NCI-H1092 (cell line): ENCODE results near the gene CDK4.

Experiments used
- DNase-seq: peaks from one replicate; lab custom pipeline; 2025; lab: John Stamatoyannopoulos, UW

CDK4 gene

GRCh38 chr12:57738661-57739237, 13.4 kb downstream of the CDK4 start, which contains the start of gene AGAP2:
TSS of gene AGAP2 (minus strand) at chr12:57738742. CDS start at chr12:57738246, 496 bp downstream.
- DNase-seq, result no peak

DNA sequence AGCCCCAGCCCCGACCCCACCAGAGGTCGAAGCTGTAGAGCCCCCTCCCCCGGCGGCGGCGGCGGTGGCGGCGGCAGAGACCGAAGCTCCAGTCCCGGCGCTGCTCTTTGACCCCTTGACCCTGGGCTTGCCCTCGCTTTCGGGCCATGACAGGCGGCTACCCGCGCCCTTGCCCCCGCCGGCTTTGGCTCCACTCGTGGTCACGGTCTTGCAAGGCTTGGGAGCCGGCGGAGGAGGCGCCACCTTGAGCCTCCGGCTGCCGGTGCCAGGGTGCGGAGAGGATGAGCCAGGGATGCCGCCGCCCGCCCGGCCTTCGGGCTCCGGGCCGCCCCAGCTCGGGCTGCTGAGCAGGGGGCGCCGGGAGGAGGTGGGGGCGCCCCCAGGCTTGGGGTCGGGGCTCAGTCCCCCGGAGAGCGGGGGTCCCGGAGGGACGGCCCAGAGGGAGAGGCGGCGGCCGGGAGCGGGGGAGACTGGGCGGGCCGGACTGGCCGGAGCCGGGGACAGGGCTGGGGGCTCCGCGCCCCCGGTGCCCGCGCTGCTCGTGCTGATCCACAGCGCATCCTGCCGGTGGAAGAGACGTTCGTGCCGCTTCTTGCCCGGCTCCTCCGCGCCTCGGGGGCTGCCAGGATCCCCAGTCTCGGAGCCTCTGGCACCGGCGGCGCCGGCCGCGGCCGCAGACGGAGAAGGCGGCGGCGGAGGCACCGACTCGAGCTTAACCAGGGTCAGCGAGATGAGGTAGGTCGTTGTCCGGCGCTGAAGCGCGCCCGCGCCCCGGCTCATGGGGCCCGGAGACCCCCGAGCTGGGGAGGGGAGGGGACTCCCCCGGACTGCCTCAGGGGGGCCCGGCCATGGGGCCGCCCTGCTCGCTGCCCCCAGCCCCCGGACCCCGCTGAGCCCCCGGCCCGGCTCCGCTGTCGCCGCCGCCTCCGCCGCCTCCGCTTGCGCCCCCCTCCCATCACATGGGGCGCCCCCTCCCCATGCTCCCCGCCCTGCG, 14.3 kb downstream of the CDK4 start:
- DNase-seq, result no peak

- DNase-seq, result no peak
Measured at GRCh38 chr12:57736741-57737466, 15.2 kb downstream of the CDK4 start.

DNA sequence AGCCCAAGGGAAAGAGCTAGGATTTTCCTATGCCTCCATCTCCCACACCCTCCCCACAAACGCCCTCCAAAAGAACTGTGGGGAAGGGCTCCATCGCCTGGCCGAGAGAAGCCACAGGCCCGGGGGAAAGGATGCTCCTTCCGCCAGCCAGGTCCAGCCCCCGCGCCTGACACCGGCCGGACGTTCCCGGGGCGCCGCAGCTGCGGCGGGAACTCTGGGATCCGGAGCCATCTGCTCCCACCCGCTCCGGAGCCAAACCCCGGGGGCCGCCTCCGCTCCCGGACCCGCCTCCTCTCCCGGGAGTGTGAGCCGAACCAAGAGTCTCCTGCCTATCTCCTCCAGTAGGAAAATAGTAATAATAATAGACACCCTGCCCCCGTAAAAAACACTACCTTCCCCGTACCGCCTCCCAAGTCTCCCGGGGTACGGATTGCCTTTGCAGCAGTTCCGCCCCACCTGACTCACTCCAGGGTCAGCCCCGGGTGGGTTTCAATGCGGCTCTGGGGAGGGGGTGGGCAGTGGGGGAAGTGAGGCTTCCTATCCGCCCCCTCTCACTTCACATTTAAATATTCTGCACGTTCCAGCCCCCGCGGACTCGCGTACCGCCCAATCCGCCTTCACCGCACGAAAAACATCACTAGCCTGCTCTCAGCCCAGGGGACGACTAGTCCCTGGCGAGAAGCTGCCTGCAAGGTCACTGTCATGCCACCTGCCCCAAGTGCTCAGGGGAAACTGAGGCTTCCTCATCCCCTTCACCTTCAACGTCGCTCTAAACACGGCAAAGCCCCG, 16.0 kb downstream of the CDK4 start:
- no peak for DNase-seq

GRCh38 chr12:57735198-57735855, 16.8 kb downstream of the CDK4 start:
- DNase-seq, result no peak

GRCh38 chr12:57734591-57734990, 17.5 kb downstream of the CDK4 start:
- DNase-seq, result no peak

DNA sequence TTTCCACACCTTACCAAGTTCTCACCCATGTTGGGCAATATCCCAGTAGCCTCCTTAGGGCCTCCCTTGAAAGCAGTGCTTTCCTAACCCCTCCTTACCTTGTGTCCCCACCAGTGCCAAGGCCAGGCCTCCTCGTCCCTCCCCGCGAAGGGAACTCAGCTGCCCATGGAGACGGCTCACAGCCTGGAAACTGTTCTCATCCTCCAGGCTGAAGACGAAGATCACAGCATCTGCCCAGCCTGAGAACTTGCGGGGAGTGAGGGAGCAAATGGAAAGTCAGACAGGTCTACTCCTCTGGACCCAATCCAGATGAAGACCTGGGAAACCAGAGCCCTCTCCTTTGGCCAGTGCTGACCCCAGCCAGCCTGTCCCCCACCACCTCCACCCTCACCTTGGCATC, 18.2 kb downstream of the CDK4 start:
- DNase-seq, result no peak

- DNase-seq, result no peak
Measured at GRCh38 chr12:57732726-57733593, 19.1 kb downstream of the CDK4 start.

DNA sequence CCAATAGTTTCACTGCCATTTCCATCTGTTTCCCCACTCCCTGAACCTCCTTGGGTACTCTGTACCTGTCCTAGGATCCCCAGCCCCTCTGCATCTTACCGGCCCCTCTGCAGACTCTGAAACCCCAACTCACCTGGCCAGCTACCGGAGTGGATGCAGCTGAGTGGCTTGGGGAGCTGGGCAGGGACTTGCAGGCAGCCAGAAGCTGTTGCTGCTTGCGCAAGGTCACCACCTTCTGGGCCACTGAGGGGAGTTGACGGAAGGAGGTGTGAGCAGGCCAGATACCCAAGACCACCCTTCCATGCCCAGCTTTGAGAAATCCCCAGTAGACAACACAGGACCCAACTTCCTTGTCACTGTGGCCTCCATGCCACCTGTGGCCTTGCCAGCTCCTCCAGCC, 19.8 kb downstream of the CDK4 start:
- no peak for DNase-seq

GRCh38 chr12:57731411-57732080, 20.6 kb downstream of the CDK4 start:
- DNase-seq, result no peak

GRCh38 chr12:57730336-57731067, 21.6 kb downstream of the CDK4 start:
- no peak for DNase-seq

GRCh38 chr12:57729321-57729844, 22.7 kb downstream of the CDK4 start:
- no peak for DNase-seq

GRCh38 chr12:57727758-57728395, 24.2 kb downstream of the CDK4 start:
- no peak for DNase-seq

DNA sequence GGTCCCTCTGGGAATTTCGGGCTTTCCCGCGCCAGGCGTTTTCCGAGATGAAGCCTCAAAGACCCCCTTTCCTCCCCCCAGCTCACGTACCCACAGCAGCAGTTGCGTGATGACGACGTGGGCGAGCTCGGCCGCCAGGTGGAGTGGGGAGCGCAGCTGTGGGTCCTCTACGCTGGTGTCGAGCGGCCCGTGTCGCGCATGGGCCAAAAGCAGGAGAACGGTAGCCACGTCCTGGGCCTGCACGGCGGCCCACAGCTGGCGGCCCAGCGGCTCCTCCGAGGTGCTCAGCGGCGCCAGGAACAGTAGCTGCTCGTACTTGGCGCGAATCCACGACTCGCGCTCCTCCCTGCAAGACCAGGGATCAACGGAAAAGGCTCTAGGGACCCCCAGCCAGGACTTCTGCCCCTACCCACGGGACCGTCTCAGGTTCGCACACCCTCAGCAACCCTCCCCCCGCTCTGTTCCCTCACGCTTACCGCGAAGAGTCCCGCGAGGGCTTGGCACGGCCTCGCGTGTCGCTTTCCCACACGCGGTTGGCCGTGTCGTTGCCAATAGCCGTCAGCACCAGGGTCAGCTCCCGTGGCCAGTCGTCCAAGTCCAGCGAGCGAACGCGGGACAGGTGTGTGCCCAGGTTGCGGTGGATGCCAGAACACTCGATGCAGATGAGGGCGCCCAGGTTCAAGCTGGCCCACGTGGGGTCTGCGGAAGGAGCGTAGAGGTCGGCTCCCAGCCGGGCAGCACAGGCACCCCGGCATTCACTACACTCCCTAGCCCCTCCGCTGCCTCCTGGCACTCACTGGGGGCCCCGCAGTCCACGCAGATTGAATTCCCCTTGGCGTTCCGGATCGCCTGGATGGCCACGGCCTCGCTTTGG, 25.0 kb downstream of the CDK4 start:
- DNase-seq, result no peak

DNA sequence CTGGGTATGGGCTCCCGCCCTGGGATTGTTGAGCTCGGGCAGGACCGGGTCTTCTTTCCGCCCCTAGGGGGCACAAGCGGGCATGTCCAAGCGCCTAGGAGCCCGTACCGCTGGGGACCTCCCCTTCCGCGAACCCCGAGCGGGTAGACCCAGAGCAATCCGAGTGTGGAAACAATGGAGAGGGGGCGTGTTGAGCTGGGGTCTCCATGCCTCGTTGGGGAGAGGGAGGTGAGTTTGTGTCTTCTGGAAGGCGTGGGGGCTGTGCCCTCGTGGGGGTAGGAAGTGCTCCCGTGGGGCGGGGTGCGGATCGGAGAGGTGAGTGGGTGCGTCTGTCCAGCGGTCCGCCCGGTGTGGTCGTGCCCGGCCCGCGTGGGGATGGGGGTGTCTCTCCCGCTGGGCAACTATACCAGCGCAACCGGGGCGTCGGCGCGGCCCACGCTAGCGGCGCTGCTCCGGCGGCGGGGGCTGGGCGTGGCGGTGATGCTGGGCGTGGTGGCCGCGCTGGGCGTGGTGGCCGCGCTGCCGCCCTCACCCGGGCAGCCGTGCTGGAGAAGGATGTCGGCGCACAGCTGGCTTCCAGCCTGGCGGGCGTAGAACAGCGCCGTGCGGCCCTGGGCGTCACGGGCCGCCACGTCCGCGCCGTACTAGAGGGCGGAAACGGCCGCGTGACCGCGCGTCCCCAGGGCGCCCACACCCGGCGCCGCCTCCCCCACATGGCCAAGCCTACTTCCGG, 25.8 kb downstream of the CDK4 start:
- peak; percentile 66 for DNase-seq

DNA sequence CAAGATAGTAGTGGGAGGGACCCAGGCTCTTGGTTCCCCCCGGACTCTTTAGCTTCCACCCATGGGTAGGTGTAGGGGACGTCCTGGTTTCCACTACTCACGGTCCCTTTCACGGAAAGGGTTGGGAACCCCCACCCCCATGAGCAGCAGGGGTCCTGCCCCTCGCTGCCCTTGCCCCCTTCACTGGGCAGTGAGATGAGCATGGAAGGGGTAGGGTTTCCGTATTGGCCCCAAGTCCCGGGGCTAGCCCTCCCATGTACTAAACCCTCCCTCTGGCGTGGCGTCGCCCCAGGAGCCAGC, 26.3 kb downstream of the CDK4 start:
- no peak for DNase-seq
